Choroid plexus epithelial cell (primary cell): ENCODE data around the gene TOM1.
"Not testable (repeated sequence)": the region's sequence is repeated elsewhere in the genome, so short reads cannot be mapped to it uniquely, and the experiment has no call there.

ENCODE experiments used
- DNase-seq: peaks from one replicate; pipeline ENCODE4 v3.0.0-alpha.2; 2010; ENCODE audit warnings: low read depth
- H3K4me3 ChIP-seq: 2 replicates; pipeline ENCODE4 v1.5.1; 2011; ENCODE audit warnings: low read depth, mild to moderate bottlenecking, control low read depth, low read length, moderate library complexity
- TF ChIP-seq, protein P1 (sequence below): conservative IDR thresholded peaks from 2 replicates; pipeline ENCODE4 v1.5.1; 2011; ENCODE audit warnings: low read depth, mild to moderate bottlenecking, control low read depth, inconsistent platforms, low read length, moderate library complexity

The TOM1 gene

DNA sequence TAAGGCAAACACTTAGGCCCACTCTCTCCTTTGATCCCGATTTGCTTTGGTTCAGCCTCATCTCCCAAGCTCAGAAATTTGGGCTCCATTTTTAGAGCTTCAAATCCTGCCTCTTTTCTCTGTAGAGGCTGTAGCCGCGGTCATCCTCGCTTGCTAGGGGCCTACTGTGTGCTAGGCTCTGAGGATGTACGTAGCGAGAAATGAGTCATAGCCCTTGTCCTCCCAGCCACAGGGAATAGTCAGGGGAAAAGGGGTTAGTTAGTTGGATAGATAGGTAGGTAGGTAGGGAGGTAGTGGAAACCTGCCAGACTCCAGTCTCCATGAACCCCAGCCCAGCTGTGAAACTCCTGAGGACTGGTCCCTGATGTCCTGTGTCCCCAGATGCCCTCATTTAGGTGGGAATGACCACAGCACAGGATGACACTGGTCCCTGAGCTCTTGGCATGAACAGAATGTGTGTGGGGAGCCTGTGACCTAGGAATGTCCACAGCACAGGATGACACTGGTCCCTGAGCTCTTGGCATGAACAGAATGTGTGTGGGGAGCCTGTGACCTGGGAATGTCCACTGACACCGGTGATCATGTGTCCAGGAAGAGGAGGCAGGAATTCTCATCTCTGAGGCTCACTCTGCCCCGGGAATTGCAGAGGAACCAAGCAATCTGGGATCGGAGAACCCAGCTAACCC lies 59.8 kb downstream of the TOM1 start:
- TF ChIP-seq, protein P1, sequence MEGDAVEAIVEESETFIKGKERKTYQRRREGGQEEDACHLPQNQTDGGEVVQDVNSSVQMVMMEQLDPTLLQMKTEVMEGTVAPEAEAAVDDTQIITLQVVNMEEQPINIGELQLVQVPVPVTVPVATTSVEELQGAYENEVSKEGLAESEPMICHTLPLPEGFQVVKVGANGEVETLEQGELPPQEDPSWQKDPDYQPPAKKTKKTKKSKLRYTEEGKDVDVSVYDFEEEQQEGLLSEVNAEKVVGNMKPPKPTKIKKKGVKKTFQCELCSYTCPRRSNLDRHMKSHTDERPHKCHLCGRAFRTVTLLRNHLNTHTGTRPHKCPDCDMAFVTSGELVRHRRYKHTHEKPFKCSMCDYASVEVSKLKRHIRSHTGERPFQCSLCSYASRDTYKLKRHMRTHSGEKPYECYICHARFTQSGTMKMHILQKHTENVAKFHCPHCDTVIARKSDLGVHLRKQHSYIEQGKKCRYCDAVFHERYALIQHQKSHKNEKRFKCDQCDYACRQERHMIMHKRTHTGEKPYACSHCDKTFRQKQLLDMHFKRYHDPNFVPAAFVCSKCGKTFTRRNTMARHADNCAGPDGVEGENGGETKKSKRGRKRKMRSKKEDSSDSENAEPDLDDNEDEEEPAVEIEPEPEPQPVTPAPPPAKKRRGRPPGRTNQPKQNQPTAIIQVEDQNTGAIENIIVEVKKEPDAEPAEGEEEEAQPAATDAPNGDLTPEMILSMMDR = no peak
- no peak for DNase-seq
- no peak overlapping the region for H3K4me3 ChIP-seq

GRCh38 chr22:35361001-35361558 lies 61.4 kb downstream of the TOM1 start:
- TF ChIP-seq, protein P1 = no peak
- no peak overlapping the region for H3K4me3 ChIP-seq
- DNase-seq = no peak

- no peak overlapping the region for H3K4me3 ChIP-seq
- no peak for DNase-seq
- TF ChIP-seq, protein P1 = no peak
These were observed 63.9 kb downstream of the TOM1 start for GRCh38 chr22:35363566-35364086.

GRCh38 chr22:35364230-35364629 lies 64.5 kb downstream of the TOM1 start:
- peak; percentile 75 for DNase-seq
- not testable (repeated sequence) for H3K4me3 ChIP-seq

- no peak for DNase-seq
- no peak overlapping the region for H3K4me3 ChIP-seq
- TF ChIP-seq, protein P1 = no peak
These were observed 67.7 kb downstream of the TOM1 start for GRCh38 chr22:35367331-35367886.

DNA sequence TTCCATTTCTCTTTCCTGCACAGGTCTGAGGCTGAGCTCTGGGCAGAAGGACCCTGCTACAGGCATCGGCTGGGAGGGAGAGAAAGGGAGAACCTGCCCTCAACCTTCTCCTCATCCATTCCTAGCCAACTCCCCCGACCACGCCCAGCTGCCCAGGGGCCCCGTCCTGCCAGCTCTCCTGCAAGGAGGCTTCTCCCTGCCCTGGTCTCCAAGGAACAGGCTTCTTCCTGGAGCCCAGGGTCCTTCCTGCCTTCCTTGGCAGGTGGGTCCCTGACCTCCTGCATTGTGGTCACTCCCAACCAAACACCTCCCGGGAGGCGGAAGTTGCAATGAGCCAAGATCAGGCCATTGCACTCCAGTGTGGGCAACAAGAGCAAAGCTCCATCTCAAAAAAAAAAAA lies 68.7 kb downstream of the TOM1 start:
- H3K4me3 ChIP-seq = no peak overlapping the region
- DNase-seq = no peak
- TF ChIP-seq, protein P1 = no peak

GRCh38 chr22:35369996-35370395 lies 70.3 kb downstream of the TOM1 start:
- TF ChIP-seq, protein P1 = no peak
- DNase-seq = no peak
- H3K4me3 ChIP-seq = no peak overlapping the region
